HEK293T (cell line): ENCODE results near the gene COX10.

Source experiments
- ARNT ChIP-seq: fragments of 450-650 bp; IDR thresholded peaks from 2 replicates; pipeline ENCODE4 v1.6.1; 2017; ENCODE audit warnings: mild to moderate bottlenecking
- BHLHE40 ChIP-seq: fragments of 450-650 bp; IDR thresholded peaks from 2 replicates; pipeline ENCODE4 v1.6.1; 2016; ENCODE audit warnings: mild to moderate bottlenecking, moderate library complexity, borderline replicate concordance
- ELF4 ChIP-seq: fragments of 450-650 bp; IDR thresholded peaks from 2 replicates; pipeline ENCODE4 v1.6.1; 2017; ENCODE audit warnings: antibody characterized with exemption
- SP1 ChIP-seq: fragments of 450-650 bp; IDR thresholded peaks from 2 replicates; pipeline ENCODE4 v1.6.1; 2017
- SUZ12 ChIP-seq: fragments of 450-650 bp; IDR thresholded peaks from 2 replicates; pipeline ENCODE4 v1.6.1; 2016; ENCODE audit warnings: mild to moderate bottlenecking
- TARDBP ChIP-seq: fragments of 450-650 bp; IDR thresholded peaks from 2 replicates; pipeline ENCODE4 v1.6.1; 2016

- TF ChIP-seq SP1 (no peak), SUZ12 (no peak), BHLHE40 (no peak), ELF4 (no peak), ARNT (no peak), TARDBP (no peak)
Observed at GRCh38 chr17:14169901-14170300, 100.6 kb downstream of the COX10 start.
